HepG2 (cell line): ENCODE measurements around the gene SLC38A2. TPM values are rescaled to one million over a fixed set of nuclear protein-coding genes. Genes with fewer than 3 reads are reported as not detected.

Experiments used
- CAMTA2 ChIP-seq: sonication (generic); formaldehyde crosslinking; IDR thresholded peaks from 2 replicates; pipeline ENCODE4 v1.4.0; 2020; ENCODE audit warnings: mild to moderate bottlenecking, missing genetic modification reagents, borderline replicate concordance
- HDAC1 ChIP-seq: sonication (generic); formaldehyde crosslinking; IDR thresholded peaks from 2 replicates; pipeline ENCODE4 v1.5.1; 2020; ENCODE audit warnings: mild to moderate bottlenecking, missing genetic modification reagents
- HNF4G ChIP-seq, 2 experiments: sonication (generic) in 1 of 2; formaldehyde crosslinking in 1 of 2; IDR thresholded peaks; 2 replicates each; pipeline versions ENCODE4 v1.4.0 to v1.6.1; 2011 to 2020; ENCODE audit warnings: borderline replicate concordance in 2 of 2, low read depth in 2 of 2, mild to moderate bottlenecking in 2 of 2, low read length in 1 of 2, missing genetic modification reagents in 1 of 2, moderate library complexity in 1 of 2
- HNRNPUL1 ChIP-seq: fragments of 200-400 bp; formaldehyde crosslinking; IDR thresholded peaks from 2 replicates; pipeline ENCODE4 v1.6.1; 2017; ENCODE audit warnings: low read depth, mild to moderate bottlenecking, low read length, moderate library complexity
- IRX3 ChIP-seq: sonication (generic); formaldehyde crosslinking; IDR thresholded peaks from 2 replicates; pipeline ENCODE4 v1.8.1; 2023; ENCODE audit warnings: mild to moderate bottlenecking, low read depth, missing genetic modification reagents, borderline replicate concordance
- NCOA2 ChIP-seq: sonication (generic); formaldehyde crosslinking; IDR thresholded peaks from 2 replicates; pipeline ENCODE4 v1.8.0; 2022; ENCODE audit warnings: inconsistent platforms
- PCBP1 ChIP-seq: fragments of 200-400 bp; formaldehyde crosslinking; IDR thresholded peaks from 2 replicates; pipeline ENCODE4 v1.6.1; 2017; ENCODE audit warnings: mild to moderate bottlenecking, low read depth, low read length, borderline replicate concordance
- RELA ChIP-seq: sonication (generic); formaldehyde crosslinking; IDR thresholded peaks from 2 replicates; pipeline ENCODE4 v1.4.0; 2020; ENCODE audit warnings: missing genetic modification reagents
- YY1 ChIP-seq: IDR thresholded peaks from 2 replicates; pipeline ENCODE4 v1.6.1; 2011; ENCODE audit warnings: low read length, low read depth, moderate library complexity, mild to moderate bottlenecking; ENCODE audit not compliant: insufficient read depth, insufficient replicate concordance
- ZBTB20 ChIP-seq: sonication (generic); formaldehyde crosslinking; IDR thresholded peaks from 2 replicates; pipeline ENCODE4 v1.8.1; 2023; ENCODE audit warnings: missing genetic modification reagents, low read depth, mild to moderate bottlenecking, borderline replicate concordance
- ZNF235 ChIP-seq: sonication (generic); formaldehyde crosslinking; IDR thresholded peaks from 2 replicates; pipeline ENCODE4 v1.8.1; 2023; ENCODE audit warnings: mild to moderate bottlenecking, missing genetic modification reagents, borderline replicate concordance
- ZNF331 ChIP-seq: sonication (generic); formaldehyde crosslinking; IDR thresholded peaks from 2 replicates; pipeline ENCODE4 v1.4.0; 2020; ENCODE audit warnings: missing genetic modification reagents
- ZNF34 ChIP-seq: sonication (generic); formaldehyde crosslinking; IDR thresholded peaks from 2 replicates; pipeline ENCODE4 v1.4.0; 2020; ENCODE audit warnings: mild to moderate bottlenecking, missing genetic modification reagents, borderline replicate concordance
- ZNF446 ChIP-seq: sonication (generic); formaldehyde crosslinking; IDR thresholded peaks from 2 replicates; pipeline ENCODE4 v1.5.0; 2020; ENCODE audit warnings: mild to moderate bottlenecking, missing genetic modification reagents
- ZNF557 ChIP-seq: sonication (generic); formaldehyde crosslinking; IDR thresholded peaks from 2 replicates; pipeline ENCODE4 v1.4.0; 2020; ENCODE audit warnings: missing genetic modification reagents
- ZNF766 ChIP-seq: sonication (generic); formaldehyde crosslinking; IDR thresholded peaks from 2 replicates; pipeline ENCODE4 v1.5.0; 2020; ENCODE audit warnings: missing genetic modification reagents, borderline replicate concordance
- ZNF780A ChIP-seq: sonication (generic); formaldehyde crosslinking; IDR thresholded peaks from 2 replicates; pipeline ENCODE4 v1.8.0; 2022; ENCODE audit warnings: mild to moderate bottlenecking, missing genetic modification reagents, moderate library complexity
- polyA plus RNA-seq, 8 experiments: library from polyadenylated mRNA; depleted of rRNA in 3 of 8; stranded (reverse) in 7 of 8; unstranded in 1 of 8; fragments of >200 nt; fragmentation: Illumina TruSeq in 4 of 8; extraction: Trizol in 4 of 8; gene quantifications; 2 replicates each; pipeline versions ENCODE4 v1.2.1 to v1.2.3, GENCODE V29; 2011 to 2016; ENCODE audit warnings: low read depth in 4 of 8, missing spikeins in 1 of 8, mixed read lengths in 1 of 8; ENCODE audit not compliant: insufficient read depth in 1 of 8
- total RNA-seq, 5 experiments: library from RNA; depleted of rRNA; stranded (reverse); fragments of >200 nt; fragmentation: Illumina TruSeq; extraction: Trizol; gene quantifications; 2 replicates each; pipeline ENCODE4 v1.2.3, GENCODE V29; 2016; ENCODE audit warnings: low read depth in 1 of 5
- TF ChIP-seq, protein P1 (sequence below): sonication (generic); formaldehyde crosslinking; IDR thresholded peaks from 2 replicates; pipeline ENCODE4 v1.5.0; 2020; ENCODE audit warnings: mild to moderate bottlenecking, missing genetic modification reagents, borderline replicate concordance
- TF ChIP-seq, protein P2 (sequence below): sonication (generic); formaldehyde crosslinking; conservative IDR thresholded peaks from 2 replicates; pipeline ENCODE4 v1.8.1; 2023; ENCODE audit warnings: missing genetic modification reagents

SLC38A2 gene
- total and polyA plus RNA-seq, 2 of the 13 experiments (the other 11 are each of a cell fraction or from before 2014, with no cell fraction given): 368 to 880 TPM

DNA sequence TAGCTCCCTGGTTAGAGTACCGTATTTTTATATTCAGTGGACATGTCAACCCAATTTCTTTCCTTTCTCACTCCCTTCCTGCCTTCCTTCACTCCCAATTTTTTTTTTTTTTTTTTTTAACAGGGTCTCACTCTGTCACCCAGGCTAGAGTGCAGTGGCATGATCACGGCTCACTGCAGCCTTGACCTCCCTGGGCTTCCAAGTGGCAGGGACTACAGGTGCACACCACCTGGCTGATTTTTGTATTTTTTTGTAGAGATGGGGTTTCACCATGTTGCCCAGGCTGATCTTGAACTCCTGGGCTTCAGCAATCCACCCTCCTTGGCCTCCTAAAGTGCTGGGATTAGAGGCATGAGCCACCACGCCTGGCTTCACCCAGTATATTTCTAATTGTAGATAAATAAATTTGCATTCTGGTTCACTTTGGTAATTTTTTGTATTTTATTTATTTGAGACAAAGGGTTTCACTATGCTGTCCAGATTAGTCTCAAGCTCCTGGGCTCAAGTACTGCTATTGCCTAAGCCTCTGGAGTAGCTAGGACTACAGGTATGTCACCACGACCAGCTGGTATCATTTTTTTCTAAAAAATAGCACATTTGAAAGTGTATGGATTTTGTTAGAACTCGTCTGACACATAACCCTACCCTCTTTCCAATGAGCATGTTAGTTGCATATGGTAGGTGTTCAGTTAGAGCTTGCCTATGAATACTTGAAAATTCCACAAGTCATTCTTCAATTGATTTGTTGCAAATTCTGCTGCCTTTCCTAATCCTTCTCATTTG lies 15.7 kb downstream of the SLC38A2 start (continued):
- TF ChIP-seq, protein P1, sequence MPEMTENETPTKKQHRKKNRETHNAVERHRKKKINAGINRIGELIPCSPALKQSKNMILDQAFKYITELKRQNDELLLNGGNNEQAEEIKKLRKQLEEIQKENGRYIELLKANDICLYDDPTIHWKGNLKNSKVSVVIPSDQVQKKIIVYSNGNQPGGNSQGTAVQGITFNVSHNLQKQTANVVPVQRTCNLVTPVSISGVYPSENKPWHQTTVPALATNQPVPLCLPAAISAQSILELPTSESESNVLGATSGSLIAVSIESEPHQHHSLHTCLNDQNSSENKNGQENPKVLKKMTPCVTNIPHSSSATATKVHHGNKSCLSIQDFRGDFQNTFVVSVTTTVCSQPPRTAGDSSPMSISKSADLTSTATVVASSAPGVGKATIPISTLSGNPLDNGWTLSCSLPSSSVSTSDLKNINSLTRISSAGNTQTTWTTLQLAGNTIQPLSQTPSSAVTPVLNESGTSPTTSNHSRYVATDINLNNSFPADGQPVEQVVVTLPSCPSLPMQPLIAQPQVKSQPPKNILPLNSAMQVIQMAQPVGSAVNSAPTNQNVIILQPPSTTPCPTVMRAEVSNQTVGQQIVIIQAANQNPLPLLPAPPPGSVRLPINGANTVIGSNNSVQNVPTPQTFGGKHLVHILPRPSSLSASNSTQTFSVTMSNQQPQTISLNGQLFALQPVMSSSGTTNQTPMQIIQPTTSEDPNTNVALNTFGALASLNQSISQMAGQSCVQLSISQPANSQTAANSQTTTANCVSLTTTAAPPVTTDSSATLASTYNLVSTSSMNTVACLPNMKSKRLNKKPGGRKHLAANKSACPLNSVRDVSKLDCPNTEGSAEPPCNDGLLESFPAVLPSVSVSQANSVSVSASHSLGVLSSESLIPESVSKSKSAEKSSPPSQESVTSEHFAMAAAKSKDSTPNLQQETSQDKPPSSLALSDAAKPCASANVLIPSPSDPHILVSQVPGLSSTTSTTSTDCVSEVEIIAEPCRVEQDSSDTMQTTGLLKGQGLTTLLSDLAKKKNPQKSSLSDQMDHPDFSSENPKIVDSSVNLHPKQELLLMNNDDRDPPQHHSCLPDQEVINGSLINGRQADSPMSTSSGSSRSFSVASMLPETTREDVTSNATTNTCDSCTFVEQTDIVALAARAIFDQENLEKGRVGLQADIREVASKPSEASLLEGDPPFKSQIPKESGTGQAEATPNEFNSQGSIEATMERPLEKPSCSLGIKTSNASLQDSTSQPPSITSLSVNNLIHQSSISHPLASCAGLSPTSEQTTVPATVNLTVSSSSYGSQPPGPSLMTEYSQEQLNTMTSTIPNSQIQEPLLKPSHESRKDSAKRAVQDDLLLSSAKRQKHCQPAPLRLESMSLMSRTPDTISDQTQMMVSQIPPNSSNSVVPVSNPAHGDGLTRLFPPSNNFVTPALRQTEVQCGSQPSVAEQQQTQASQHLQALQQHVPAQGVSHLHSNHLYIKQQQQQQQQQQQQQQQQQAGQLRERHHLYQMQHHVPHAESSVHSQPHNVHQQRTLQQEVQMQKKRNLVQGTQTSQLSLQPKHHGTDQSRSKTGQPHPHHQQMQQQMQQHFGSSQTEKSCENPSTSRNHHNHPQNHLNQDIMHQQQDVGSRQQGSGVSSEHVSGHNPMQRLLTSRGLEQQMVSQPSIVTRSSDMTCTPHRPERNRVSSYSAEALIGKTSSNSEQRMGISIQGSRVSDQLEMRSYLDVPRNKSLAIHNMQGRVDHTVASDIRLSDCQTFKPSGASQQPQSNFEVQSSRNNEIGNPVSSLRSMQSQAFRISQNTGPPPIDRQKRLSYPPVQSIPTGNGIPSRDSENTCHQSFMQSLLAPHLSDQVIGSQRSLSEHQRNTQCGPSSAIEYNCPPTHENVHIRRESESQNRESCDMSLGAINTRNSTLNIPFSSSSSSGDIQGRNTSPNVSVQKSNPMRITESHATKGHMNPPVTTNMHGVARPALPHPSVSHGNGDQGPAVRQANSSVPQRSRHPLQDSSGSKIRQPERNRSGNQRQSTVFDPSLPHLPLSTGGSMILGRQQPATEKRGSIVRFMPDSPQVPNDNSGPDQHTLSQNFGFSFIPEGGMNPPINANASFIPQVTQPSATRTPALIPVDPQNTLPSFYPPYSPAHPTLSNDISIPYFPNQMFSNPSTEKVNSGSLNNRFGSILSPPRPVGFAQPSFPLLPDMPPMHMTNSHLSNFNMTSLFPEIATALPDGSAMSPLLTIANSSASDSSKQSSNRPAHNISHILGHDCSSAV: 0 out of 2 replicates have a peak, but pooled peaks have one; percentile 35
- no peak for TF ChIP-seq ZNF235
- TF ChIP-seq ZNF331 (CRISPR knock-in tag): no peak
- TF ChIP-seq YY1: no peak
- TF ChIP-seq HNRNPUL1: no peak
- TF ChIP-seq RELA: no peak
- TF ChIP-seq ZNF766 (CRISPR knock-in tag): no peak
- no peak for TF ChIP-seq PCBP1
- no peak for TF ChIP-seq ZNF780A
- no peak for TF ChIP-seq ZNF446
- TF ChIP-seq ZBTB20 (CRISPR knock-in tag): no peak
- no peak for TF ChIP-seq IRX3 (CRISPR knock-in tag)
- TF ChIP-seq NCOA2 (CRISPR knock-in tag): no peak
- TF ChIP-seq HNF4G (IDR thresholded peaks at IDR 0.05; ENCODE audit: borderline replicate concordance, low read depth, low read length): no peak
- TF ChIP-seq HNF4G (CRISPR knock-in tag; IDR thresholded peaks at IDR 0.05; ENCODE audit: borderline replicate concordance, low read depth): no peak
- TF ChIP-seq, protein P2, sequence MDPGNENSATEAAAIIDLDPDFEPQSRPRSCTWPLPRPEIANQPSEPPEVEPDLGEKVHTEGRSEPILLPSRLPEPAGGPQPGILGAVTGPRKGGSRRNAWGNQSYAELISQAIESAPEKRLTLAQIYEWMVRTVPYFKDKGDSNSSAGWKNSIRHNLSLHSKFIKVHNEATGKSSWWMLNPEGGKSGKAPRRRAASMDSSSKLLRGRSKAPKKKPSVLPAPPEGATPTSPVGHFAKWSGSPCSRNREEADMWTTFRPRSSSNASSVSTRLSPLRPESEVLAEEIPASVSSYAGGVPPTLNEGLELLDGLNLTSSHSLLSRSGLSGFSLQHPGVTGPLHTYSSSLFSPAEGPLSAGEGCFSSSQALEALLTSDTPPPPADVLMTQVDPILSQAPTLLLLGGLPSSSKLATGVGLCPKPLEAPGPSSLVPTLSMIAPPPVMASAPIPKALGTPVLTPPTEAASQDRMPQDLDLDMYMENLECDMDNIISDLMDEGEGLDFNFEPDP: no peak
- no peak for TF ChIP-seq ZNF34 (CRISPR knock-in tag)
- no peak for TF ChIP-seq CAMTA2 (CRISPR knock-in tag)
- TF ChIP-seq ZNF557 (CRISPR knock-in tag): no peak
- TF ChIP-seq HDAC1 (CRISPR knock-in tag): no peak
